Heart left ventricle (tissue), 16 donors: Measurements from ENCODE around the gene FLG. TPM values are rescaled to one million over a fixed set of nuclear protein-coding genes. Genes with fewer than 3 reads are reported as not detected.

Experiments
- ATAC-seq, 4 donors: fragments of 200-7000 bp; cut with Tn5 transposase; one replicate each; pipeline ENCODE4 v1.9.1; 2020 to 2022; ENCODE audit warnings: moderate library complexity in 4 of 4, mild to moderate bottlenecking in 3 of 4, moderate number of reproducible peaks in 1 of 4
- DNase-seq, 5 donors: peaks; one replicate each; pipeline ENCODE4 v3.0.0-alpha.2; 2020
- H3K27ac ChIP-seq, 12 donors: fragments of 200-600 bp; sonication (generic) in 4 of 12; one replicate each; pipeline versions ENCODE4 v1.5.0 to v1.8.0; 2016 to 2022; ENCODE audit warnings: mild to moderate bottlenecking in 2 of 12
- H3K27me3 ChIP-seq, 9 donors: fragments of 200-600 bp; sonication (generic) in 2 of 9; one replicate each; pipeline versions ENCODE4 v1.5.1 to v1.8.0; 2016 to 2022; ENCODE audit warnings: mild to moderate bottlenecking in 3 of 9
- H3K36me3 ChIP-seq, 9 donors: fragments of 200-600 bp; sonication (generic) in 2 of 9; one replicate each; pipeline versions ENCODE4 v1.5.0 to v1.8.0; 2018 to 2022; ENCODE audit warnings: mild to moderate bottlenecking in 2 of 9
- H3K4me1 ChIP-seq, 12 donors: fragments of 200-600 bp; sonication (generic) in 4 of 12; one replicate each; pipeline versions ENCODE4 v1.5.0 to v1.8.0; 2016 to 2022; ENCODE audit warnings: mild to moderate bottlenecking in 3 of 12
- H3K4me3 ChIP-seq, 12 donors: fragments of 200-600 bp; sonication (generic) in 4 of 12; one replicate each; pipeline versions ENCODE4 v1.5.0 to v1.8.0; 2017 to 2022; ENCODE audit warnings: mild to moderate bottlenecking in 9 of 12, moderate library complexity in 4 of 12
- H3K9me3 ChIP-seq, 12 donors: fragments of 200-600 bp; sonication (generic) in 4 of 12; one replicate each; pipeline versions ENCODE4 v1.5.0 to v1.8.0; 2016 to 2022; ENCODE audit warnings: mild to moderate bottlenecking in 1 of 12
- CTCF ChIP-seq, 12 donors: fragments of 200-600 bp; sonication (generic) in 4 of 12; IDR thresholded peaks; one replicate each; pipeline versions ENCODE4 v1.5.0 to v1.8.0; 2018 to 2022; ENCODE audit warnings: antibody characterized with exemption in 12 of 12, mild to moderate bottlenecking in 5 of 12
- POLR2A ChIP-seq, 2 donors: fragments of 450-650 bp; IDR thresholded peaks; one replicate each; pipeline ENCODE4 v1.6.1; 2017; ENCODE audit warnings: antibody characterized with exemption in 2 of 2, mild to moderate bottlenecking in 2 of 2, moderate library complexity in 2 of 2
- WGBS, 4 donors: extraction: QIAGEN DNeasy Blood & Tissue Kit in 2 of 4; methylation state at CpG; one replicate each; pipeline versions ENCODE4 v1.1.5 to v1.1.7; 2013 to 2018; 5-methylcytosine and 5-hydroxymethylcytosine counted together
- intact Hi-C, 10 donors: fragments of 100-400 bp; cut with DNase I; formaldehyde crosslinking; loops; one replicate each; pipeline versions ENCODE4 v1.11.1 to v1.14.2; 2022
- polyA plus RNA-seq, 2 donors: library from polyadenylated mRNA; stranded (reverse); fragments of 200-250 nt; gene quantifications; one replicate each; pipeline ENCODE4 v1.2.3, GENCODE V29; 2013
- total RNA-seq, 9 donors: library from RNA; depleted of rRNA in 2 of 9; stranded (reverse); fragments of >200 nt in 2 of 9; fragmentation: NEBNext Ultra II Directional in 3 of 9; extraction: Animal tissue kit (Norgen Biotek cat#: 25700) in 3 of 9; gene quantifications; one replicate each; pipeline versions ENCODE4 v1.1.0 to v1.2.4, GENCODE V29; 2016 to 2023
- donor health status: ischemic (EF 13 %, LVEDD 7.1; RV severe dilation, severe dysfunction).
- donor health status: healthy with polysubstance abuse.
- donor health status: DM: no; HTN: yes; CAD: no.
- donor health status: DM: no; HTN: no; CAD: no.
- donor health status: ischemic (EF 25% LVEDD 6.9; RV normal size, moderate dysfunction).
- donor health status: ischemic (EF 25% LVEDD 5.7; RV mildly dilated, moderate dysfunction).
- donor health status: healthy.
- donor health status: DM: yes; HTN: yes; CAD: no.
- donor health status: ischemic (EF 35%, LVEDD 5.7; RV mildly dilated, moderate dysfunction).
- donor health status: nonischemic (EF 11% LVEDD 7.7; RV severe dilation, severe dysfunction).
- donor health status: DM: yes; HTN: yes; CAD: no.
- donor health status: PGD.
- donor health status: ischemic (EF 29% LVEDD 5.4; RV normal size, mild dysfunction).
- donor health status: nonischemic (EF 23%, LVEDD 6.1; RV moderate dilation, normal function).

The FLG gene
- total and polyA plus RNA-seq, 11 donors = under 0.01 to 0.04 (median 0.01) TPM; not detected in 8

- ATAC-seq (no peak), DNase-seq (no peak)
- Histone ChIP-seq H3K4me3 (no peak within 1 kb of the TSS), H3K9me3 (no peaks in the 10 kb centered on the region), H3K27me3 (no peaks in the 10 kb centered on the region), H3K27ac (no peak within 1 kb of the TSS), H3K4me1 (no peaks in the 10 kb centered on the region), H3K36me3 (no peaks in the 10 kb centered on the region)
- WGBS, 4 donors = 67 to 86% (median 79%) methylated on average over 2 of the region's 2 CpGs
- intact Hi-C loops = loop anchor here in 1 of 10 donors (10.0 kb wide), 1 partner anchor 55 kb away; the partner anchor contains the start of gene CRNN
- no peak for TF ChIP-seq POLR2A (IDR thresholded peaks at IDR 0.05)
- TF ChIP-seq CTCF (IDR thresholded peaks at IDR 0.05) = no peak
These were observed 34.9 kb upstream of the FLG start, which contains the start of gene FLG2 for GRCh38 chr1:152359906-152360305. Gene FLG2, minus strand, starts transcription at chr1:152360006. Its CDS starts 1,122 bp downstream, at chr1:152358884.

- intact Hi-C loops = no loop called here
- ATAC-seq (no peak), DNase-seq (no peak)
- no peaks in the 10 kb centered on the region for H3K4me1 ChIP-seq
- H3K9me3 ChIP-seq = no peaks in the 10 kb centered on the region
- H3K4me3 ChIP-seq = no peak overlapping the region
- no peaks in the 10 kb centered on the region for H3K27me3 ChIP-seq
- H3K36me3 ChIP-seq = no peaks in the 10 kb centered on the region
- 2 to 80% (median 42%) methylated on average over 1 of the region's 1 CpG for WGBS, 4 donors
- TF ChIP-seq POLR2A (IDR thresholded peaks at IDR 0.05) (no peak), CTCF (IDR thresholded peaks at IDR 0.05) (no peak)
- no peak overlapping the region for H3K27ac ChIP-seq
These were observed 31.7 kb upstream of the FLG start for GRCh38 chr1:152356736-152357135.

- H3K4me1 ChIP-seq = no peaks in the 10 kb centered on the region
- no peaks in the 10 kb centered on the region for H3K36me3 ChIP-seq
- H3K27ac ChIP-seq = no peak overlapping the region
- H3K27me3 ChIP-seq = no peaks in the 10 kb centered on the region
- no peaks in the 10 kb centered on the region for H3K9me3 ChIP-seq
- H3K4me3 ChIP-seq = no peak overlapping the region
- intact Hi-C loops = loop anchor here in 4 of 10 donors (5.0 to 10.0 kb wide), 4 partner anchors 108 to 295 kb away; no protein-coding TSS in a partner anchor
- DNase-seq = no peak
- TF ChIP-seq POLR2A (IDR thresholded peaks at IDR 0.05) (no peak), CTCF (IDR thresholded peaks at IDR 0.05) (no peak)
- WGBS, 4 donors = 90 to 92% (median 91%) methylated on average over 2 of the region's 2 CpGs
- ATAC-seq = no peak
These were observed 24.6 kb upstream of the FLG start for GRCh38 chr1:152349611-152350010.

- no peaks in the 10 kb centered on the region for H3K36me3 ChIP-seq
- DNase-seq (no peak), ATAC-seq (no peak)
- H3K9me3 ChIP-seq = no peaks in the 10 kb centered on the region
- no peaks in the 10 kb centered on the region for H3K4me1 ChIP-seq
- WGBS, 4 donors = 35 to 53% (median 38%) methylated on average over 1 of the region's 1 CpG
- no peak overlapping the region for H3K27ac ChIP-seq
- H3K4me3 ChIP-seq = no peak overlapping the region
- TF ChIP-seq POLR2A (IDR thresholded peaks at IDR 0.05) (no peak), CTCF (IDR thresholded peaks at IDR 0.05) (no peak)
- intact Hi-C loops = loop anchor here in 4 of 10 donors (5.0 to 10.0 kb wide), 4 partner anchors 109 to 294 kb away; no protein-coding TSS in a partner anchor
- H3K27me3 ChIP-seq = no peaks in the 10 kb centered on the region
These were observed 23.4 kb upstream of the FLG start for GRCh38 chr1:152348447-152348846.
